NCI-H146 (cell line): Measurements from ENCODE around the gene CGNL1.

Experiments
- DNase-seq: peaks from one replicate; lab custom pipeline; 2025; lab: John Stamatoyannopoulos, UW

The CGNL1 gene

GRCh38 chr15:57600197-57600596 is 223.9 kb downstream of the CGNL1 start:
- no peak for DNase-seq
